ENCODE results near the gene PPM1F. TPM values are rescaled to one million over a fixed set of nuclear protein-coding genes. Genes with fewer than 3 reads are reported as not detected.

The PPM1F gene
- total and polyA plus RNA-seq, 10 of the 15 experiments (the other 5 are each of a cell fraction or from before 2014, with no cell fraction given) = 0.55 to 26.3 (median 9.7) TPM

GRCh38 chr22:21972293-21972779 is 19.7 kb upstream of the PPM1F start:
- ChIA-PET RAD21 (ENCODE audit: unreplicated experiment) (interaction anchor here (0.6 to 1.8 kb wide), 12 partner anchors 57 to 1156 kb away, joined by 3 to 9 read pairs (median 3); no protein-coding TSS in a partner anchor), POLR2A (interaction anchor here (1.3 kb wide), 1 partner anchor 10 kb away, joined by 3 read pairs; no protein-coding TSS in a partner anchor), CTCF (interaction anchor here (0.6 to 3.2 kb wide), 44 partner anchors 10 to 1162 kb away, joined by 3 to 47 read pairs (median 4); partner anchors contain the start of genes PPM1F and TOP3B), SMC1A (ENCODE audit: uncharacterized antibody, unreplicated experiment) (interaction anchor here (0.8 to 2.2 kb wide), 7 partner anchors 9 to 984 kb away, joined by 3 to 10 read pairs (median 6); partner anchors contain the start of gene TOP3B)
- FAIRE-seq (peak; percentile 18), ATAC-seq (peak; percentile 92), DNase-seq (ENCODE audit: low read depth, low spot score) (no peak)
- Histone ChIP-seq H3K36me3 (ENCODE audit: control insufficient read depth in 2 of 2, insufficient read depth in 2 of 2, low read length in 1 of 2) (peaks cover 22 to 28% of the 10 kb centered on the region in 2 experiments), H3K79me2 (ENCODE audit: control insufficient read depth, insufficient read depth, low read length) (no peaks in the 10 kb centered on the region), H3K27me3 (replicated peaks in 1 of 2; ENCODE audit: control insufficient read depth in 2 of 2, insufficient read depth in 2 of 2, low read length in 1 of 2) (no peaks in the 10 kb centered on the region), H2AFZ (ENCODE audit: control insufficient read depth, low read depth, low read length) (no peak overlapping the region), H4K20me1 (ENCODE audit: control insufficient read depth, insufficient read depth) (no peaks in the 10 kb centered on the region), H3K4me3 (no peak overlapping the region), H3K27ac (ENCODE audit: control insufficient read depth, insufficient read depth) (no peak overlapping the region), H3K9ac (ENCODE audit: control insufficient read depth, insufficient read depth, low read length) (no peak overlapping the region), H3K9me3 (replicated peaks; ENCODE audit: control insufficient read depth, insufficient read depth, low read length) (no peaks in the 10 kb centered on the region), H3K4me1 (ENCODE audit: control insufficient read depth, insufficient read depth, low read length) (no peaks in the 10 kb centered on the region; the same call in 1 of the 2 replicates), H3K4me2 (ENCODE audit: control insufficient read depth, insufficient read depth) (no peak overlapping the region)
- in situ Hi-C loops (cut with MboI) (no loop called here), intact Hi-C loops (cut with micrococcal nuclease; ENCODE audit: unreplicated experiment) (loop anchor here (5.0 kb wide), 1 partner anchor 985 kb away; no protein-coding TSS in a partner anchor)
- no TSS peak for BruUV-seq (replicated peaks)
- WGBS (ENCODE audit: insufficient coverage, insufficient replicate concordance, low lambda C conversion rate, missing lambda C conversion rate) = 49% methylated on average over 7 of the region's 7 CpGs
- TF ChIP-seq PKNOX1 (IDR thresholded peaks at IDR 0.05) = no peak
- no peak for TF ChIP-seq SPI1 (IDR thresholded peaks at IDR 0.05; ENCODE audit: borderline replicate concordance, insufficient read depth, low read depth, low read length)
- no peak for TF ChIP-seq RBBP5 (conservative IDR thresholded peaks at IDR 0.05)
- no peak for TF ChIP-seq PBX3 (IDR thresholded peaks at IDR 0.05; ENCODE audit: insufficient replicate concordance, low read depth, low read length)
- no peak for TF ChIP-seq MXI1 (IDR thresholded peaks at IDR 0.05; ENCODE audit: low read depth, low read length)
- no peak for TF ChIP-seq HCFC1 (IDR thresholded peaks at IDR 0.05; ENCODE audit: low read length)
- no peak for TF ChIP-seq ZSCAN29 (IDR thresholded peaks at IDR 0.05)
- TF ChIP-seq JUNB (IDR thresholded peaks at IDR 0.05) = no peak
- TF ChIP-seq NFYB (IDR thresholded peaks at IDR 0.05; ENCODE audit: insufficient read depth, low read depth, low read length) = no peak
- no peak for TF ChIP-seq POU2F2 (IDR thresholded peaks at IDR 0.05; ENCODE audit: borderline replicate concordance, low read depth, low read length)
- no peak for TF ChIP-seq ATF7 (IDR thresholded peaks at IDR 0.05; ENCODE audit: low read depth)
- no peak for TF ChIP-seq NFIC (IDR thresholded peaks at IDR 0.05; ENCODE audit: low read depth, low read length)
- TF ChIP-seq BACH1 (IDR thresholded peaks at IDR 0.05; ENCODE audit: borderline replicate concordance) = no peak
- no peak for TF ChIP-seq EED (IDR thresholded peaks at IDR 0.05; ENCODE audit: low read depth)
- TF ChIP-seq REST (IDR thresholded peaks at IDR 0.05; ENCODE audit: low read depth, low read length) = no peak
- peak; percentile 63; the same call in 1 of the 2 replicates for TF ChIP-seq YY1 (IDR thresholded peaks at IDR 0.05; ENCODE audit: low read depth, low read length)

All from GM12878 (cell line).